Ascending aorta (tissue), 2 donors: ENCODE data around the gene ZNF530. TPM values are rescaled to one million over a fixed set of nuclear protein-coding genes. Genes with fewer than 3 reads are reported as not detected.

Source experiments
- DNase-seq, 2 donors: peaks; one replicate each; pipeline ENCODE4 v3.0.0-alpha.2; 2019; ENCODE audit warnings: low spot score in 2 of 2
- H3K27ac ChIP-seq, 2 donors: fragments of 200-600 bp; sonication (generic); one replicate each; pipeline ENCODE4 v1.5.1; 2016 to 2017; ENCODE audit warnings: mild to moderate bottlenecking in 1 of 2
- H3K27me3 ChIP-seq: fragments of 200-600 bp; sonication (generic); one replicate; pipeline ENCODE4 v1.5.1; 2017
- H3K36me3 ChIP-seq, 2 donors: fragments of 200-600 bp; sonication (generic); one replicate each; pipeline ENCODE4 v1.5.1; 2016
- H3K4me1 ChIP-seq, 2 donors: fragments of 200-600 bp; sonication (generic); one replicate each; pipeline ENCODE4 v1.5.1; 2016 to 2017; ENCODE audit warnings: mild to moderate bottlenecking in 1 of 2
- H3K4me3 ChIP-seq, 2 donors: fragments of 200-600 bp; sonication (generic); one replicate each; pipeline ENCODE4 v1.5.1; 2016 to 2017; ENCODE audit warnings: mild to moderate bottlenecking in 1 of 2
- H3K9me3 ChIP-seq, 2 donors: fragments of 200-600 bp; sonication (generic); one replicate each; pipeline ENCODE4 v1.5.1; 2016
- intact Hi-C: fragments of 100-400 bp; cut with DNase I; formaldehyde crosslinking; loops from one replicate; pipeline ENCODE4 v1.15.1; 2023
- total RNA-seq: library from RNA; depleted of rRNA; stranded (reverse); fragments of >200 nt; gene quantifications from one replicate; pipeline ENCODE4 v1.1.0, GENCODE V29; 2016
- TF ChIP-seq, protein P1 (sequence below), 3 experiments: fragments of 200-600 bp in 2 of 3; fragments of 450-650 bp in 1 of 3; sonication (generic) in 2 of 3; IDR thresholded peaks; one replicate each; pipeline ENCODE4 v1.5.1; 2016 to 2019; ENCODE audit warnings: antibody characterized with exemption in 3 of 3, mild to moderate bottlenecking in 1 of 3, moderate library complexity in 1 of 3

ZNF530 gene
- total RNA-seq, 1 donor from 2014 or later, result 2.6 TPM

- no peaks in the 10 kb centered on the region for H3K27me3 ChIP-seq
- peaks cover 0 to 5% of the 10 kb centered on the region in 2 donors for H3K4me1 ChIP-seq
- intact Hi-C loops, result loop anchor here (10.0 kb wide), 2 partner anchors 567 to 1273 kb away; partner anchors contain the start of genes ZNF329 and ZSCAN5A
- peaks cover 39 to 46% of the 10 kb centered on the region in 2 donors for H3K36me3 ChIP-seq
- TF ChIP-seq, protein P1, sequence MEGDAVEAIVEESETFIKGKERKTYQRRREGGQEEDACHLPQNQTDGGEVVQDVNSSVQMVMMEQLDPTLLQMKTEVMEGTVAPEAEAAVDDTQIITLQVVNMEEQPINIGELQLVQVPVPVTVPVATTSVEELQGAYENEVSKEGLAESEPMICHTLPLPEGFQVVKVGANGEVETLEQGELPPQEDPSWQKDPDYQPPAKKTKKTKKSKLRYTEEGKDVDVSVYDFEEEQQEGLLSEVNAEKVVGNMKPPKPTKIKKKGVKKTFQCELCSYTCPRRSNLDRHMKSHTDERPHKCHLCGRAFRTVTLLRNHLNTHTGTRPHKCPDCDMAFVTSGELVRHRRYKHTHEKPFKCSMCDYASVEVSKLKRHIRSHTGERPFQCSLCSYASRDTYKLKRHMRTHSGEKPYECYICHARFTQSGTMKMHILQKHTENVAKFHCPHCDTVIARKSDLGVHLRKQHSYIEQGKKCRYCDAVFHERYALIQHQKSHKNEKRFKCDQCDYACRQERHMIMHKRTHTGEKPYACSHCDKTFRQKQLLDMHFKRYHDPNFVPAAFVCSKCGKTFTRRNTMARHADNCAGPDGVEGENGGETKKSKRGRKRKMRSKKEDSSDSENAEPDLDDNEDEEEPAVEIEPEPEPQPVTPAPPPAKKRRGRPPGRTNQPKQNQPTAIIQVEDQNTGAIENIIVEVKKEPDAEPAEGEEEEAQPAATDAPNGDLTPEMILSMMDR (IDR thresholded peaks at IDR 0.05), result no peak
- no peak overlapping the region for H3K4me3 ChIP-seq
- H3K27ac ChIP-seq, result no peak overlapping the region
- DNase-seq, result no peak
- peaks cover 51 to 79% of the 10 kb centered on the region in 2 donors for H3K9me3 ChIP-seq
Measured at GRCh38 chr19:57587529-57587928, 12.2 kb upstream of the ZNF530 start.

GRCh38 chr19:57599377-57599760 lies 316 bp upstream of the ZNF530 start:
- Histone ChIP-seq H3K9me3 (peaks cover 1 to 39% of the 10 kb centered on the region in 2 donors), H3K36me3 (peaks cover 3 to 15% of the 10 kb centered on the region in 2 donors), H3K4me1 (peaks cover 0 to 4% of the 10 kb centered on the region in 2 donors), H3K27ac (no peak overlapping the region), H3K4me3 (peak overlapping the region; percentile 56 to 70), H3K27me3 (no peaks in the 10 kb centered on the region)
- TF ChIP-seq, protein P1 (IDR thresholded peaks at IDR 0.05), result no peak
- intact Hi-C loops, result loop anchor here (1.0 kb wide), 1 partner anchor 20 kb away; no protein-coding TSS in a partner anchor
- no peak for DNase-seq

DNA sequence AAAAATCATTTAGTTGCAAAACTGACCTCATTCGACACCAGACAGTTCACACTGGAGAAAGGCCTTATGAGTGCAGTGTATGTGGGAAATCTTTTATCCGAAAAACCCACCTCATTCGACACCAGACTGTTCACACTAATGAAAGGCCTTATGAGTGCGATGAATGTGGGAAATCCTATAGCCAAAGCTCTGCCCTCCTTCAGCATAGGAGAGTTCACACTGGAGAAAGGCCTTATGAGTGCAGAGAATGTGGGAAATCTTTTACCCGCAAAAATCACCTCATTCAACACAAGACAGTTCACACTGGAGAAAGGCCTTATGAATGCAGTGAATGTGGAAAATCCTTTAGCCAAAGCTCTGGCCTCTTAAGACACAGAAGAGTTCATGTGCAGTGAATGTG lies 7.2 kb downstream of the ZNF530 start:
- Histone ChIP-seq H3K27ac (no peak overlapping the region), H3K4me3 (no peak overlapping the region), H3K9me3 (peaks cover 43 to 85% of the 10 kb centered on the region in 2 donors), H3K27me3 (no peaks in the 10 kb centered on the region), H3K4me1 (no peaks in the 10 kb centered on the region), H3K36me3 (peaks cover 26 to 53% of the 10 kb centered on the region in 2 donors)
- intact Hi-C loops, result no loop called here
- no peak for DNase-seq
- TF ChIP-seq, protein P1 (IDR thresholded peaks at IDR 0.05), result no peak

DNA sequence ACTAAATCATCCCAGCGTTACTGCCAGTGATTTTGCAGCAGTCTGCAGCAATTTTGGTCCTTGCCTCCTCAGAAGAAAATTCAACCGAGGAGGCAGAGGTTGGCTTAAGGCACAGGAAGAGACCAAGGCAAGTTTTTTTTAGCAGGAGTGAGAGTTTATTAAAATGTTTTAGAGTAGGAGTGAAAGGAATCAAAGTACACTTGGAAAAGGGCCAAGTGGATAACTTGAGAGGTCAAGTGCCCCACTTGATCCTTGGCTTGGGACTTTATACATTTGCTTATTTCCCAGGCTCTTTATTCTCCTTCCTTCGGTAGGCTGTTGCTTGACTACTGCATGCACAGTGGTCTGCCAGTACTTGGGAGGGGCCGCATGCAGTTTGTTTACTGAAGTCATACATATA lies 11.4 kb downstream of the ZNF530 start:
- Histone ChIP-seq H3K4me3 (no peak overlapping the region), H3K27ac (no peak overlapping the region), H3K27me3 (no peaks in the 10 kb centered on the region), H3K9me3 (peaks cover 42 to 59% of the 10 kb centered on the region in 2 donors), H3K36me3 (peaks cover 14 to 32% of the 10 kb centered on the region in 2 donors), H3K4me1 (peaks cover 3 to 8% of the 10 kb centered on the region in 2 donors)
- intact Hi-C loops, result no loop called here
- TF ChIP-seq, protein P1 (IDR thresholded peaks at IDR 0.05), result no peak
- DNase-seq, result no peak

GRCh38 chr19:57613941-57614743 lies 14.5 kb downstream of the ZNF530 start, which contains the start of gene ZNF134:
Gene ZNF134, plus strand, starts transcription at chr19:57614242. Its CDS starts 5,227 bp downstream, at chr19:57619469.
- Histone ChIP-seq H3K4me1 (peaks cover 3 to 8% of the 10 kb centered on the region in 2 donors), H3K36me3 (peaks cover 32 to 42% of the 10 kb centered on the region in 2 donors), H3K27me3 (no peaks in the 10 kb centered on the region), H3K9me3 (peaks cover 50 to 59% of the 10 kb centered on the region in 2 donors), H3K4me3 (peak within 1 kb of the TSS; percentile 84 to 95), H3K27ac (peak within 1 kb of the TSS; percentile 62 to 73)
- peak; percentile 53 to 93 for DNase-seq
- intact Hi-C loops, result no loop called here
- TF ChIP-seq, protein P1 (IDR thresholded peaks at IDR 0.05), result peak in 1 of 3 experiments; percentile 28
